ENCODE measurements around the gene AGAP1. TPM values are rescaled to one million over a fixed set of nuclear protein-coding genes. Genes with fewer than 3 reads are reported as not detected.

The AGAP1 gene
- polyA plus RNA-seq, 1 experiment: 12.4 TPM

- ChIA-PET CTCF (no interaction called here), POLR2A (no interaction called here)
- no peak for TF ChIP-seq CTCF (IDR thresholded peaks at IDR 0.05; ENCODE audit: low read depth, low read length)
- H3K9me3 ChIP-seq (ENCODE audit: control insufficient read depth, insufficient read depth, low read length): no peaks in the 10 kb centered on the region
- H3K27ac ChIP-seq (ENCODE audit: low read depth, low read length): no peak overlapping the region
- H3K27me3 ChIP-seq (ENCODE audit: control insufficient read depth, insufficient read depth, low read length): no peaks in the 10 kb centered on the region
- H3K4me3 ChIP-seq (ENCODE audit: low read depth, low read length): no peak overlapping the region
- no peak for DNase-seq (ENCODE audit: low read depth, low spot score)
Observed at GRCh38 chr2:235839226-235839625, 345.4 kb downstream of the AGAP1 start.

- POLR2A ChIA-PET: no interaction called here
- H3K4me3 ChIP-seq (ENCODE audit: low read depth, low read length): no peak overlapping the region
- CTCF ChIA-PET: no interaction called here
Observed at GRCh38 chr2:235839974-235840373, 346.1 kb downstream of the AGAP1 start.

DNA sequence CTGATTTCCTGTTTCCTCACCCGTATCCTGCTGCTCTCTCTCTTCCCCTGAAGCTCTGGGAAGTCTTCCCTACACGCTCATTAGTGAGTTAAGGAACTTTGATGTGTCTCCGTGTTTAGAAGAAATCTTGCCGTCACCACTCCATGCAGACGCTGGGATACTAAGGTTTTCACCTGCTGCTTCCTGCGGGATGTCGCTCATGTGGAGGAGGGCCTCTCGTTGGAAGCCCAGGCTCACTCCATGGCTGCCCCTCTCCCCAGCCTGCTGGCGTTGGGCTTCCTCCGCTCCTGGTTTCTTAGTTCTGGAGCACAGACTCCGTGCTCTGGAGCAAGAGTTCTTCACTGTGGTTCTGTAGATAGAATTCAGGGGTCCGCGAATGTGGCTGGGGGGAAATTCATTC is 348.0 kb downstream of the AGAP1 start:
- POLR2A ChIA-PET: no interaction called here
- TF ChIP-seq CTCF (IDR thresholded peaks at IDR 0.05; ENCODE audit: low read depth, low read length): no peak
- H3K4me3 ChIP-seq (ENCODE audit: low read depth, low read length): no peak overlapping the region
- CTCF ChIA-PET: no interaction called here
- H3K9me3 ChIP-seq (ENCODE audit: control insufficient read depth, insufficient read depth, low read length): no peaks in the 10 kb centered on the region
- no peak for DNase-seq (ENCODE audit: low read depth, low spot score)
- no peaks in the 10 kb centered on the region for H3K27me3 ChIP-seq (ENCODE audit: control insufficient read depth, insufficient read depth, low read length)
- H3K27ac ChIP-seq (ENCODE audit: low read depth, low read length): no peak overlapping the region

More at GRCh38 chr2:235839974-235840373, 346.1 kb downstream of the AGAP1 start:
- no peaks in the 10 kb centered on the region for H3K27me3 ChIP-seq (ENCODE audit: control insufficient read depth, insufficient read depth, low read length)
- no peak overlapping the region for H3K27ac ChIP-seq (ENCODE audit: low read depth, low read length)
- DNase-seq (ENCODE audit: low read depth, low spot score): no peak
- no peak for TF ChIP-seq CTCF (IDR thresholded peaks at IDR 0.05; ENCODE audit: low read depth, low read length)
- no peaks in the 10 kb centered on the region for H3K9me3 ChIP-seq (ENCODE audit: control insufficient read depth, insufficient read depth, low read length)

- DNase-seq (ENCODE audit: low read depth, low spot score): no peak
- Histone ChIP-seq H3K9me3 (ENCODE audit: control insufficient read depth, insufficient read depth, low read length) (no peaks in the 10 kb centered on the region), H3K27me3 (ENCODE audit: control insufficient read depth, insufficient read depth, low read length) (no peaks in the 10 kb centered on the region), H3K4me3 (ENCODE audit: low read depth, low read length) (no peak overlapping the region), H3K27ac (ENCODE audit: low read depth, low read length) (no peak overlapping the region)
- ChIA-PET POLR2A (no interaction called here), CTCF (no interaction called here)
- no peak for TF ChIP-seq CTCF (IDR thresholded peaks at IDR 0.05; ENCODE audit: low read depth, low read length)
Observed at GRCh38 chr2:235842941-235843340, 349.1 kb downstream of the AGAP1 start.

GRCh38 chr2:235843591-235844395 is 349.9 kb downstream of the AGAP1 start:
- POLR2A ChIA-PET: no interaction called here
- Histone ChIP-seq H3K27me3 (ENCODE audit: control insufficient read depth, insufficient read depth, low read length) (no peaks in the 10 kb centered on the region), H3K27ac (ENCODE audit: low read depth, low read length) (no peak overlapping the region), H3K4me3 (ENCODE audit: low read depth, low read length) (no peak overlapping the region), H3K9me3 (ENCODE audit: control insufficient read depth, insufficient read depth, low read length) (no peaks in the 10 kb centered on the region)
- DNase-seq (ENCODE audit: low read depth, low spot score): no peak
- TF ChIP-seq CTCF (IDR thresholded peaks at IDR 0.05; ENCODE audit: low read depth, low read length): no peak
- CTCF ChIA-PET: no interaction called here

Data from AG04450 (cell line).